GM12872 (cell line): Measurements from ENCODE around the gene OAT.

Source experiments
- TF ChIP-seq, protein P1 (sequence below): IDR thresholded peaks from 3 replicates; pipeline ENCODE4 v1.5.1; 2011; ENCODE audit warnings: low read depth, mild to moderate bottlenecking, low read length, moderate library complexity; ENCODE audit not compliant: insufficient read depth

OAT gene

DNA sequence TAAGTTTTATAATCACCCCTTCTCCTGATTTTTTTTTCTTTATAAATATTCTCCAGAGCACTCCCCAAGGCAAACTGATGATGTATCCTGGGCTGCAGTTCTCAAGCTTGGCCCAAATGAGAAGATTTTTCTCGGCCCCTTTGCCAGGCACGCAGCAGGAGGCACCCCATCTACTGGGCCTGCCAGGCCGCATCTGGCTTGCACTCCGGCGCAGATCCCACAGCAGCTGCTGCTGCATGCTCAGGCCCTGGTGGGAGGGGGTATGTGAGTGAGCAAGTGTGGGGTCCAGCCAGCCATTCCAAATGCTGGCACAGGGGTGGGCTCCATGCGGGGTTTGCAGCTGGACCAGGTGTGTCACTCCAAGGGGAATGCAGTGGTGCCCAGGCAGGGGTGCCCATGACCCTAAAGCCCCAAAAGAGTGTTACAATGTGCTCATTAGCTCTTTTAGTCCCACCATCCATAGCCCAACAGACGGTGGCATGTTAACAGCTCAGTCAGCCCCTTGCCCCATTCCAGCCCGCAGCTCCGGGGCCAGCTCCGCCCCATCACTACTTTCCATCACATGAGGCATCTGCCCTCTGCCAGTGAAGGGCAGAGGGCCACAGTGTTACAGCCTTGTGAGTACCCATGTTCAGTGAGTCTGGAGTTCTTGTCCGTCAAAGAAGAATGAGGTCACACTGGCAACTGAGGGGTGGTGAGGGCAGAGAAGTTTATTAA lies 25.9 kb downstream of the OAT start:
- TF ChIP-seq, protein P1, sequence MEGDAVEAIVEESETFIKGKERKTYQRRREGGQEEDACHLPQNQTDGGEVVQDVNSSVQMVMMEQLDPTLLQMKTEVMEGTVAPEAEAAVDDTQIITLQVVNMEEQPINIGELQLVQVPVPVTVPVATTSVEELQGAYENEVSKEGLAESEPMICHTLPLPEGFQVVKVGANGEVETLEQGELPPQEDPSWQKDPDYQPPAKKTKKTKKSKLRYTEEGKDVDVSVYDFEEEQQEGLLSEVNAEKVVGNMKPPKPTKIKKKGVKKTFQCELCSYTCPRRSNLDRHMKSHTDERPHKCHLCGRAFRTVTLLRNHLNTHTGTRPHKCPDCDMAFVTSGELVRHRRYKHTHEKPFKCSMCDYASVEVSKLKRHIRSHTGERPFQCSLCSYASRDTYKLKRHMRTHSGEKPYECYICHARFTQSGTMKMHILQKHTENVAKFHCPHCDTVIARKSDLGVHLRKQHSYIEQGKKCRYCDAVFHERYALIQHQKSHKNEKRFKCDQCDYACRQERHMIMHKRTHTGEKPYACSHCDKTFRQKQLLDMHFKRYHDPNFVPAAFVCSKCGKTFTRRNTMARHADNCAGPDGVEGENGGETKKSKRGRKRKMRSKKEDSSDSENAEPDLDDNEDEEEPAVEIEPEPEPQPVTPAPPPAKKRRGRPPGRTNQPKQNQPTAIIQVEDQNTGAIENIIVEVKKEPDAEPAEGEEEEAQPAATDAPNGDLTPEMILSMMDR = no peak

DNA sequence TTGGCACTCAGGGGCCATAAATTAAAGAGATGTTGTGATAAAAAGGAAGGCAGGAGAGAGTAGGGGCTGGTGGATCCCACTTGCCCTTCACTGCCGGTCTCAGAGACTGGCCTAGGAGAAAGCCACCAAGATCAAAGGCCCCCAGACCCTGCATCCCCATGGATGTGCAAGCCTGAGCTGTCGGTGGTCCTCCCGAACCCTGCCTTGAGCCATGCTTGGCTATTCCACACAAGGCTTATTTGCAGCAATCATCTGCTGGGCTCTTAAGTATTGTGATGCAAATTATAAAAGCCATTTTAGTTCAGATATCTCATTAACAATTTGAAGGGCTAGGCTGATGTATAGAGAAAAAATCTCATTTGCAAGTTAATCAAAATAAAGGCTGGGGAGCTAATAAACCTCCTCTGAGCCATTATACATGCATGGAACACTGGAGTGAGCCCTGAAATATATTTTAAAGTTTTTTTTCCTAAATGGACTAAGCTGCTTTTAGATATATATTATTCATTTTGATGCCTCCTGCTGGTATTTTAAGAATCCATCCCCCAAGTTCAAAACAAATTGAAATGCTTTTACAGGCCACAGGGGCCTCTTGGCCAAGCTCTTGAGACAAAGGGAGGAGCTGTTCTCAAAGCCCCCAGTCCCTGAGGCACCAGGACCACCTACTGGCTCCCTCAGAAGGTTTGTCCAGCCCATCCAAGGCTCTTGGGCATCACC lies 28.1 kb downstream of the OAT start:
- TF ChIP-seq, protein P1 = no peak

DNA sequence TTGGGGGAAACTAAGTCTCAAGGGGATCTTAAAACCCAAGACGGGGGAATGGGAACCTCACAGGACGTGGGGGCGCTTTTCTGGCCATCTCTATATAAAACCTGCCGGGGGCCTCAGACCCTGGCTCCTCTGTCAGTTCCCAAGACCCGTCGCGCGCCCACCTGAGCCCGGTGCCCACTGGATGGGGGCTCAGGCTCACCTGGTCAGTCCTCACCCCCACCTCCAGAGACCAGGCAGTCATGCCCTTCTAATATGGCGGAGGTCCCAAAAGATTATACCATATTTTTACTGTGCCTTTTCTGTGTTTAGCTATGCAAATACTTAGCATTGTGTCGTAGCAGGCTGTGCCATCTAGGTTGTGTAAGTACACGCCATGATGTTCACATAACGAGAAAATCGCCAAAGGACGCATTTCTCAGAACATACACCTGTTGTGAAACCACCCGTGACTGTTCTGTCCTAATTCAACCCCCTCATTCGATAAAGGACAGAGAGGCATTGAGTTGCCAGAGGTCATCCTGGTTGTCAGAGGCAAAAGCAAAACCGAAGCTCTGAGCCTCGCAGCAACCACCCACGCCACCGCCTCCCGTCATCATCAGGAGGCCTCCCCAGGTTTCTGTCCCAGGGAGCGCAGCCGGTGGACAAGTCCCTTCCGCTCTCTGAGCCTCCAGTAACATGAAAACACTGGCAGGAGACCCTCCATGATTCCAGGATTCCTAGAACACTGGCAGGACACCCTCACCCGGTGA lies 28.9 kb downstream of the OAT start:
- TF ChIP-seq, protein P1 = no peak

DNA sequence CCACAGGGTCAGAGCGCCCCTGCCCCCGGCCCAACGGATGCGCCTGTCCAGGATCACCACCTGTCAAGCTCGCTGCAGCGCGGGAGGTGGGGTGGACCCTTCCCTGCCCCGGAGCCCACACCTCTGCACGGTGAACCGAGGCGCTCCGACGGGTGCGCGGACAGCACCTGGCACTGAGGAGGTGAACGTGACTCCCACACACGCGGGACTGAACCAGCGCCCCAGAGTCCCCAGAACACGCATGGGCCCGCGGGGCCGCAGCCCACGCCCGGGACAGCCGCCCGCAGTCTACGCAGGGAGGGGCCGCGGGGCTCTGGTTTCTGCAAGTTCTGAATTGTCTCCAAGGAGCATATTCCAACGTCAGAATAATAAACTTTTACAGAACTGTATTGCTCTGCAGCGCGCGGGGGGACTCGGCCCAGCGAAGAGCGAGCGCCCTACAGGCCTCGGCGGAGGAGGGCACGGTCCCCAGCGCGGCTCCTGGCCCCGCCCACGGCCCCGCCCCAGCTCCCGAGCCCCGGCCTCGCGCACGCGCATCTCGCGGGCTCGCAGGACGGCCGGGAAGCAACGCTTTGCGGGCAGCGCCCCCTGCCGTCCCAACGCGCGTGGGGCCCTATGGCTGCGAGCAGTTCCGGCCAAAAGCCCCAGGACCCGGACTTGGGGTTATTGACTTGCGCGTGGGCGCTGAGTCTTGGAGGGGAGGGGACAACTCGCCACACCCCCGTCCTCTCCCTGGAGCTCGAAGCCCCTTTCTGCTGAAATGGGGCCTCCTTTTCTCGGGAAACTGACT lies 29.7 kb downstream of the OAT start:
- TF ChIP-seq, protein P1 = peak; percentile 86

- TF ChIP-seq, protein P1 = no peak
Observed at GRCh38 chr10:124388476-124388822, 30.3 kb downstream of the OAT start.

DNA sequence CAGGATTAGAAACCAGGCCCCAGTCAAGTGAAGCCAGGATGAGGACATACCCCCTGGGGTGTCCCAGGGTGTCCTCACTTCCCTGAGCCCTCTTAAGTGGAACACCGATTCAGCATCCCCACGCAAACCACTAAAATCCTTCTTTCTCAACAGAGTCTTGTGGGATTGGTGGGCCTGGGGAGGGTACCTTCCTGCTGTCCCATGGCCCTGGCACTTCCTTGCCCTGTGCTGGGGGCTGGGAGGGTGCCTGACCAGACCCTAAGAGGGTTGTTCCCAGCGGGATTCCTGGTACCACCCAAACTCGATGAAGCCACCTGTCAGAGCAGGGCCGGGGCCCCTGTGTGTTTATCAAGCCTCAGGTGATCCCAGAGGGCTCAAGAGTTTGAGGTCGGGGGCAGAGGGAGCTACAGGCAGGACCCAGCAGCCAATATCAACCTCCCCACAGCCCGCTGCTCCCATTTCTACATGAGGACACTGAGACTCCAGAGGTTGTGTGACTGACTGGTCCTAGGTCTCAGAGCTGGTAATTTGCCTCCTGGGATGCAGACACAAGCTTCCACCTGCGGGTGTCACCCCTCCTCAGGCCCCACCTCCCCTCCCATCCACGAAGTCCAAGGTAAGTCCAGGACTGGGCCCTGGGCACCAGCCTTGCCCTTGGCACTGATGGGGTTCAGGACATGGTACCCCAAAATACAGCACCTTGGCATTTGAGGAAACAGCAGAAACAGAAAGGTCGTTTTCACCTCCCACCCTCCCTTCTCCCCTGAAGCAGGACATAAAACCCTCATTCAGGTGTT lies 31.4 kb downstream of the OAT start:
- TF ChIP-seq, protein P1 = no peak
